Endodermal cell (in vitro differentiated cells): ENCODE results near the gene NDFIP2. TPM values are rescaled to one million over a fixed set of nuclear protein-coding genes. Genes with fewer than 3 reads are reported as not detected.

Source experiments
- DNase-seq: peaks from one replicate; pipeline ENCODE4 v3.0.0-alpha.2; 2017
- H3K27ac ChIP-seq: 2 replicates; pipeline ENCODE4 v1.5.1; 2013; ENCODE audit warnings: mild to moderate bottlenecking, low read depth, low read length, moderate library complexity
- H3K27me3 ChIP-seq: 2 replicates; pipeline ENCODE4 v1.6.1; 2013; ENCODE audit warnings: mild to moderate bottlenecking, low read length, moderate library complexity; ENCODE audit not compliant: insufficient read depth, control insufficient read depth, poor library complexity, severe bottlenecking
- H3K36me3 ChIP-seq: 2 replicates; pipeline ENCODE4 v1.7.0; 2013; ENCODE audit warnings: mild to moderate bottlenecking, low read length, moderate library complexity; ENCODE audit not compliant: control insufficient read depth, insufficient read depth
- H3K4me1 ChIP-seq: one replicate; pipeline ENCODE4 v1.7.0; 2013; ENCODE audit warnings: low read length; ENCODE audit not compliant: control insufficient read depth, insufficient read depth
- H3K4me3 ChIP-seq: 2 replicates; pipeline ENCODE4 v1.5.1; 2013; ENCODE audit warnings: mild to moderate bottlenecking, low read length, moderate library complexity
- H3K9ac ChIP-seq: 2 replicates; pipeline ENCODE4 v1.6.1; 2013; ENCODE audit warnings: mild to moderate bottlenecking, low read length, moderate library complexity; ENCODE audit not compliant: poor library complexity, severe bottlenecking; ENCODE audit errors: extremely low read depth
- H3K9me3 ChIP-seq: 2 replicates; pipeline ENCODE4 v1.6.1; 2013; ENCODE audit warnings: mild to moderate bottlenecking, low read length, moderate library complexity; ENCODE audit not compliant: control insufficient read depth
- H3K27ac Mint-ChIP-seq: 2 replicates; pipeline ENCODE4 v1.8.0; 2020; ENCODE audit warnings: mixed read lengths
- H3K27me3 Mint-ChIP-seq: 2 replicates; pipeline ENCODE4 v1.8.0; 2021; ENCODE audit warnings: mild to moderate bottlenecking, mixed read lengths; ENCODE audit not compliant: insufficient read depth
- H3K36me3 Mint-ChIP-seq: 2 replicates; pipeline ENCODE4 v1.8.0; 2020; ENCODE audit warnings: low read depth, mixed read lengths
- H3K4me1 Mint-ChIP-seq: 2 replicates; pipeline ENCODE4 v1.8.0; 2020; ENCODE audit warnings: mixed read lengths
- H3K4me3 Mint-ChIP-seq: 2 replicates; pipeline ENCODE4 v1.8.0; 2020; ENCODE audit warnings: mild to moderate bottlenecking, moderate library complexity, mixed read lengths
- H3K9me3 Mint-ChIP-seq: 2 replicates; pipeline ENCODE4 v1.8.0; 2020; ENCODE audit warnings: mild to moderate bottlenecking, mixed read lengths
- WGBS, 2 experiments: methylation state at CpG; one replicate each; pipeline versions ENCODE4 v1.1.5 to v1.1.7; 2013; ENCODE audit warnings: missing lambda C conversion rate in 2 of 2, mixed read lengths in 1 of 2; ENCODE audit not compliant: insufficient coverage in 1 of 2, insufficient read length in 1 of 2; 5-methylcytosine and 5-hydroxymethylcytosine counted together
- total RNA-seq, 2 donors: library from RNA; stranded (reverse); fragmentation: NEBNext Ultra II Directional in 1 of 2; extraction: Animal tissue kit (Norgen Biotek cat#: 25700) in 1 of 2; gene quantifications; 2 replicates in 1 of 2; 3 replicates in 1 of 2; pipeline ENCODE4 v1.2.1, GENCODE V29; 2021
- TF ChIP-seq, protein P1 (sequence below): fragments of 200-600 bp; sonication (generic); conservative IDR thresholded peaks from 2 replicates; pipeline ENCODE4 v1.5.0; 2021; ENCODE audit warnings: antibody characterized with exemption, mild to moderate bottlenecking

NDFIP2 gene
- total RNA-seq, 2 donors from 2014 or later = 27.9 to 29.2 TPM

DNA sequence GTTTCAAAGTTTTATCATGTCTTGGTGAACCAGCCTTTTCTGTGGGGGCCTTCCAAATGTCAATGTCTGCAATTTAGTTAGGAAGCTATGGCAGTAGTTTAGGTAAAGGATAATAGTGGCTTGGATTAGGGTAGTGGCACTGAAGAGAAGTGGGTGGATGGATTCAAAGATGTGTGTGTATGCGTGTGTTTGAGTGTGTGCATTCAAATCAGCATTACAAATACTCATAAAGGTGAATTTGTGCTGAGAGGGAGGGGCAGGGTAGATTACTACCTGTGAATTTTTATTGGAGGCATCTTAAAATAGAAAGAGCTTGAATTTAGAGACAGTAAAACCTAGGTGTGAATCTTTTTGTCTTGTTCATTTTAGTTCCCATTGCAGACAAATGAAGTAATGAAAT is 16.9 kb downstream of the NDFIP2 start:
- Mint-ChIP-seq H3K9me3 (no peaks in the 10 kb centered on the region), H3K27me3 (no peaks in the 10 kb centered on the region), H3K4me1 (peaks cover 25% of the 10 kb centered on the region), H3K36me3 (no peaks in the 10 kb centered on the region), H3K27ac (no peak overlapping the region), H3K4me3 (no peak overlapping the region)
- TF ChIP-seq, protein P1, sequence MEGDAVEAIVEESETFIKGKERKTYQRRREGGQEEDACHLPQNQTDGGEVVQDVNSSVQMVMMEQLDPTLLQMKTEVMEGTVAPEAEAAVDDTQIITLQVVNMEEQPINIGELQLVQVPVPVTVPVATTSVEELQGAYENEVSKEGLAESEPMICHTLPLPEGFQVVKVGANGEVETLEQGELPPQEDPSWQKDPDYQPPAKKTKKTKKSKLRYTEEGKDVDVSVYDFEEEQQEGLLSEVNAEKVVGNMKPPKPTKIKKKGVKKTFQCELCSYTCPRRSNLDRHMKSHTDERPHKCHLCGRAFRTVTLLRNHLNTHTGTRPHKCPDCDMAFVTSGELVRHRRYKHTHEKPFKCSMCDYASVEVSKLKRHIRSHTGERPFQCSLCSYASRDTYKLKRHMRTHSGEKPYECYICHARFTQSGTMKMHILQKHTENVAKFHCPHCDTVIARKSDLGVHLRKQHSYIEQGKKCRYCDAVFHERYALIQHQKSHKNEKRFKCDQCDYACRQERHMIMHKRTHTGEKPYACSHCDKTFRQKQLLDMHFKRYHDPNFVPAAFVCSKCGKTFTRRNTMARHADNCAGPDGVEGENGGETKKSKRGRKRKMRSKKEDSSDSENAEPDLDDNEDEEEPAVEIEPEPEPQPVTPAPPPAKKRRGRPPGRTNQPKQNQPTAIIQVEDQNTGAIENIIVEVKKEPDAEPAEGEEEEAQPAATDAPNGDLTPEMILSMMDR = no peak
- Histone ChIP-seq H3K36me3 (no peaks in the 10 kb centered on the region), H3K27me3 (no peaks in the 10 kb centered on the region), H3K9ac (no peak overlapping the region), H3K9me3 (no peaks in the 10 kb centered on the region), H3K4me1 (no peaks in the 10 kb centered on the region), H3K27ac (no peak overlapping the region), H3K4me3 (no peak overlapping the region)
- DNase-seq = no peak
- 100% methylated on average over 1 of the region's 1 CpG; no CpG with 5 or more reads in 1 of the 2 experiments for WGBS, 2 experiments

DNA sequence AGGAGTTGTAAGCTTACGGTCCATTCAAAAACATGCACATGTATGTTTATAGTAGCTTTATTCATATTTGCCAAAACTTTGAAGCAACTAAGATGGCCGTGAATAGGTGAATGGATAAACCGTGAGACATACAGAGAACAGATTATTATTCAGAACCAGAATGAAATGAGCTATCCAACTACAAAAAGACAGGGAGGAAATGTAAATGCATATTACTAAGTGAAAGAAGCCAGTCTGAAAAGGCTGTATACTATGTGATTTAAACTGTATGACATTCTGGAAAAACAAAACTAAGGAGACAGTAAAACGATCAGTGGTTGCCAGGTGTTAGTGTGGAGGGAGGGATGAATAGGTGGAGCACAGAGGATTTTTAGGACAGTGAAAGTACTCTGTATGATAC is 19.9 kb downstream of the NDFIP2 start:
- no peak overlapping the region for H3K4me3 Mint-ChIP-seq
- Histone ChIP-seq H3K36me3 (no peaks in the 10 kb centered on the region), H3K4me1 (no peaks in the 10 kb centered on the region), H3K27ac (no peak overlapping the region), H3K27me3 (no peaks in the 10 kb centered on the region), H3K9ac (no peak overlapping the region), H3K4me3 (no peak overlapping the region), H3K9me3 (no peaks in the 10 kb centered on the region)
- no peaks in the 10 kb centered on the region for H3K9me3 Mint-ChIP-seq
- DNase-seq = no peak
- no peaks in the 10 kb centered on the region for H3K36me3 Mint-ChIP-seq
- no peaks in the 10 kb centered on the region for H3K27me3 Mint-ChIP-seq
- TF ChIP-seq, protein P1 = no peak
- 94 to 96% methylated on average over 3 to 4 of the region's 4 CpGs for WGBS, 2 experiments
- no peak overlapping the region for H3K27ac Mint-ChIP-seq
- peaks cover 19% of the 10 kb centered on the region for H3K4me1 Mint-ChIP-seq

DNA sequence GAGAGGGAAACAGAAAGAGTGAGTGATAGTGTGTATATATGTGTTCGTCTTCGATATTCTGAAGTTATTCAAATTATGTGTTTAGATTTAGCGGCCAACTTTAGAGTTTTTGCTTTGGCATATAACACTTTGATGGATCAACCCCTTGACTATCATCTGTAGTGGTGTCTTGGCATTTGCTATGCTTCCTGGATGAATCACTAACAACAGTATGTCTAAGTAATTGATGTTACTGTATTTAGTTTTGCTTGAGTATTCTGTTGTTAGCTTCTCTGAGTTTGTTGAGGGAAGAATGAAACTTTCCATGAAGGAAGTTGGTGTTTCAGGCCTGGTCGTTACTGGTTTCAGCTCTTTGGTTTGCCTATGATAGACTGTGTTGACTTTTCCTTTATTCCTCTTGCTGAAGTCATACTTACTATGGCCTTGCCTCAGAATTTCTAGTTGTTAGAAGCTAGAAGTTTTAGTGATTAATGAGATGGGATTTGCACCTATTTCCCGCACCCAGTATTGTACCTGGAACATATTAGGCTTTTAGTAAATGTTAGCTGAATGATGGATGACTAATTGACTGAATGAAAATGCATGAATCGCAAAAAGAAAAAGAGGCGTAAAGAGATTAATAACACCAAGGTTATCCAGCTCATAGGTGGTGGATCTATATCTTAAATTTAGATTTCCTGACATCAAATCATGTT is 20.7 kb downstream of the NDFIP2 start:
- H3K27ac ChIP-seq = no peak overlapping the region
- DNase-seq = no peak
- Mint-ChIP-seq H3K27me3 (no peaks in the 10 kb centered on the region), H3K9me3 (no peaks in the 10 kb centered on the region), H3K4me3 (no peak overlapping the region), H3K27ac (no peak overlapping the region), H3K36me3 (no peaks in the 10 kb centered on the region), H3K4me1 (peaks cover 16% of the 10 kb centered on the region)
- no peaks in the 10 kb centered on the region for H3K36me3 ChIP-seq
- no peaks in the 10 kb centered on the region for H3K4me1 ChIP-seq
- H3K9me3 ChIP-seq = no peaks in the 10 kb centered on the region
- TF ChIP-seq, protein P1 = no peak
- H3K9ac ChIP-seq = no peak overlapping the region
- no peak overlapping the region for H3K4me3 ChIP-seq
- no peaks in the 10 kb centered on the region for H3K27me3 ChIP-seq
- WGBS, 2 experiments = 92 to 97% methylated on average over 5 to 7 of the region's 7 CpGs
